GM12878 (cell line): ENCODE measurements around the gene DHPS.

Experiments
- CHD1 ChIP-seq: IDR thresholded peaks from 2 replicates; pipeline ENCODE4 v1.6.1; 2012; ENCODE audit warnings: low read depth, low read length, improper control_type of control experiment
- LARP7 ChIP-seq: fragments of 450-650 bp; IDR thresholded peaks from 2 replicates; pipeline ENCODE4 v1.6.1; 2017; ENCODE audit warnings: mild to moderate bottlenecking
- MAX ChIP-seq: IDR thresholded peaks from 2 replicates; pipeline ENCODE4 v1.6.1; 2012; ENCODE audit warnings: low read depth, low read length, improper control_type of control experiment
- ZBTB40 ChIP-seq: fragments of 450-650 bp; IDR thresholded peaks from 2 replicates; pipeline ENCODE4 v1.6.1; 2016; ENCODE audit warnings: mild to moderate bottlenecking, moderate library complexity, borderline replicate concordance

GRCh38 chr19:12664406-12665280, 17.0 kb downstream of the DHPS start:
- no peak for TF ChIP-seq ZBTB40
- no peak for TF ChIP-seq LARP7
- TF ChIP-seq CHD1 = no peak
- TF ChIP-seq MAX = no peak; the same call in 1 of the 2 replicates
